Omental fat pad (tissue), 4 donors: ENCODE results near the gene SCLT1. TPM values are rescaled to one million over a fixed set of nuclear protein-coding genes. Genes with fewer than 3 reads are reported as not detected.

Source experiments
- ATAC-seq: fragments of 150-250 bp; one replicate; pipeline ENCODE4 v1.9.1; 2016; ENCODE audit warnings: mild to moderate bottlenecking, moderate library complexity; ENCODE audit not compliant: low FRiP score
- DNase-seq: peaks from one replicate; pipeline ENCODE4 v3.0.0-alpha.2; 2019; ENCODE audit warnings: low spot score
- CTCF ChIP-seq, 3 donors: fragments of 450-650 bp; IDR thresholded peaks; one replicate each; pipeline ENCODE4 v1.5.1; 2016 to 2017; ENCODE audit warnings: antibody characterized with exemption in 3 of 3, mild to moderate bottlenecking in 3 of 3, moderate library complexity in 2 of 3
- total RNA-seq, 4 donors: library from RNA; depleted of rRNA; stranded (reverse); fragments of >200 nt; gene quantifications; one replicate each; pipeline ENCODE4 v1.1.0, GENCODE V29; 2016

SCLT1 gene
- total RNA-seq, 4 donors from 2014 or later = 7.9 to 27.5 (median 16.8) TPM

DNA sequence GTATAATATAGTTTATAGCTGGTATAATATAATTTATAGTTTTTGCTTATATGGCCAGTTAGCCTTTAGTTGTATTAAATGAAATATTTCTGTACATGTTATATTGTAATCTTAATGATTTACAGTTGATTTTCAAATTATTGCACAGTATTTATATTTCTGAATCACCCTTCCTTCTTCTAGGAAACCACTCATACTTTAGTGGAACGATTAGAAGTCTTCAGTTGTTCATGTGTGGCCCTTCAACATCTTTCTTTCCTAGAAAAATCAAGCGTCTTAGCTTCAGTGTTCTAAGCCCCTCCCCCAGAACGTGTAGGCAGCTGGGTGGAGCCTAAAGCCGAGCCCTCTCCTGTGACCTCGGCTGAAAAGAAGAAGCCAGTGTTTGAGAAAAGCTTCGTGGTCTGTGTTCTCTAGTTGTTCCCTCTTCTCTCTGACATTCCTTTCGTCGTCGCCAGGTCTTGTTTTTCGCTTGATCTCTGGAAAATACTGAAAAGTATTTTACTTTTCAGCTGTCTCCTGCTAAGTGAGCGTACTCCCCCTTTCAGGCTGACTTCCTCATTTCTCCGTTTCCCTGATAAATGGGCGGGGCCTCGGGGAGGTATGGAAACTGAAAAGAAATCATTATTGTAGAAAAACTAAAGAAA, 2.6 kb upstream of the SCLT1 start, which contains the start of gene C4orf33:
TSS of gene C4orf33 (plus strand) at position 342 of the 644 bp plus-strand sequence. CDS start 6,459 bp downstream, outside the sequence.
- TF ChIP-seq CTCF (IDR thresholded peaks at IDR 0.05) = no peak
- ATAC-seq (peak; percentile 42), DNase-seq (peak; percentile 49)

GRCh38 chr4:129094347-129094746, 1.0 kb upstream of the SCLT1 start:
- DNase-seq (no peak), ATAC-seq (no peak)
- TF ChIP-seq CTCF (IDR thresholded peaks at IDR 0.05) = no peak

DNA sequence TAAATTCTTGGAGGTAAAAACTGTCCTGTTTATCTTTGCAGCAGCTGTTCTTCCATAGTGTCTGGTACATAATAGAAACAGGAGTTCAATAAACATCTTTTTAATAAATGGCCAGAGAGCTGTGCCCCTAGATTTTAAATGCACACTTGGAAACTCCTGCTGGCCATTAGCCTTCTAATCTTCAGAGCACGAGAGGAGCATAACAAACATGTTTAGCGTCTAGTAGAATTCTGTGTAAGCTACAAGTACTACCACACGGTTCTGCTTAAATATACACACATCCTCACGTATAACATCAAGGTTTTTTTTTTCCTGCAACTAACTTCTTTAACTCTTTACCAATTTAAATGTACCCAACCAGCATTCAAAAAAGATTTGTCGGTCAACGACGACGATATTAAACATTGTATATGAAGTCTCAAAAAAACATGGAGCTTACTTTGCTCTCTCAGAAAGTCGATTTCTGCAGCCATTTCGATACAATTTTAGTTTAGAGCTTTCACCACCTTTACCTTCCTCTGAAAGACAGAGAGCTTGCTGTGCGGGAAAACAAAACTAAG, 628 bp downstream of the SCLT1 start:
- no peak for TF ChIP-seq CTCF (IDR thresholded peaks at IDR 0.05)
- DNase-seq = no peak
- ATAC-seq = no peak

DNA sequence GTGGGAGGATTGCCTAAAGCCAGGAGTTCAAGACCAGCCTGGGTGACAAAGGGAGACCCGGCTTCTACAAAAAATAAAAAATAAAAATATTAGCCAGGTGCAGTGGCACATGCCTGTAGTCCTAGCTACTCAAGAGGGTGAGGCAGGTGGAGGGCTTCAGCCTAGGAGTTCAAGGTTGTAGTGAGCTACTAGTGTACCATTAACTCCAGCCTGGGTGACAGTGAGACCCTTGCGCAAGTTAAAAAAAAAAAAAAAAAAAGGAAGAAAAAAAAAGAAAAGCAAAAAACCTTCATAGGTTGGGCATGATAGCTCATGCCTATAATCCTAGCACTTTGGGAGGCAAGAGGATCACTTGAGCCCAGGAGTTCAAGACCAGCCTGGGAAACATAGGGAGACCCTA, 5.8 kb downstream of the SCLT1 start:
- TF ChIP-seq CTCF (IDR thresholded peaks at IDR 0.05) = no peak
- no peak for DNase-seq
- no peak for ATAC-seq

- TF ChIP-seq CTCF (IDR thresholded peaks at IDR 0.05) = no peak
- no peak for DNase-seq
- ATAC-seq = no peak
Observed at GRCh38 chr4:129085472-129085871, 7.9 kb downstream of the SCLT1 start.

GRCh38 chr4:129082302-129082701, 11.0 kb downstream of the SCLT1 start:
- DNase-seq = no peak
- ATAC-seq = no peak
- no peak for TF ChIP-seq CTCF (IDR thresholded peaks at IDR 0.05)

DNA sequence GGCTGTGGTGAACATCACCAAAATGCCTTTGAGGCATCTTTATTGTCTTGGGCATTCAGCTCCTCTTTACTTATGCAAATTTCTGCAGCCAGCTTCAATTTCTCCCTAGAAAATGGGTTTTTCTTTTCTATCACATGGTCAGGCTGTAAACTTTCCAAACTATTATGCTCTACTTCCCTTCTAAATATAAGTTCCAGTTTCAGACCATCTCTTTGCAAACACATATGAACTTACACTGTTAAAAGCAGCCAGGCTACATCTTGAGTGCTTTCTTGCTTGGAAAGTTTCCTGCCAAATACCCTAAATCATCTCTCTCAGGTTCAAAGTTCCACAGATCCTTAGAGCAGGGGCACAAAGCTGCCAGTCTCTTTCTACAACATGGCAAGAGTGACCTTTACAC, 13.2 kb downstream of the SCLT1 start:
- no peak for DNase-seq
- TF ChIP-seq CTCF (IDR thresholded peaks at IDR 0.05) = no peak
- ATAC-seq = no peak
